WTC11 (cell line): Measurements from ENCODE around the gene MOB4. TPM values are rescaled to one million over a fixed set of nuclear protein-coding genes. Genes with fewer than 3 reads are reported as not detected.
"Not testable (repeated sequence)": the region's sequence is repeated elsewhere in the genome, so short reads cannot be mapped to it uniquely, and the experiment has no call there.

Experiments used
- ATAC-seq: fragments of 200-7000 bp; cut with Tn5 transposase; 2 replicates; pipeline ENCODE4 v1.10.0; 2021; ENCODE audit warnings: mild to moderate bottlenecking, moderate library complexity
- CTCF ChIA-PET: fragments of 300-600 bp; sonication (Branson Sonifier 250); formaldehyde crosslinking; loops from one replicate; lab custom pipeline; 2021; ENCODE audit warnings: antibody characterized with exemption; lab: Charles Lee
- POLR2A ChIA-PET: fragments of 350-600 bp; sonication (Branson Sonifier 250); formaldehyde crosslinking; loops from one replicate; lab custom pipeline; 2021; ENCODE audit warnings: antibody characterized with exemption; lab: Charles Lee
- DNase-seq: peaks from one replicate; pipeline ENCODE4 v3.0.0; 2021; ENCODE audit warnings: low spot score
- H3K27ac Mint-ChIP-seq: 2 replicates; pipeline ENCODE4 v1.8.0; 2021; ENCODE audit warnings: mixed read lengths
- H3K27me3 Mint-ChIP-seq: 2 replicates; pipeline ENCODE4 v1.8.0; 2021; ENCODE audit warnings: low read depth, mild to moderate bottlenecking, moderate library complexity, mixed read lengths
- H3K36me3 Mint-ChIP-seq: 2 replicates; pipeline ENCODE4 v1.8.0; 2021; ENCODE audit warnings: mixed read lengths
- H3K4me1 Mint-ChIP-seq: 2 replicates; pipeline ENCODE4 v1.8.0; 2022; ENCODE audit warnings: mixed read lengths
- H3K4me3 Mint-ChIP-seq: 2 replicates; pipeline ENCODE4 v1.8.0; 2021; ENCODE audit warnings: mild to moderate bottlenecking, moderate library complexity, mixed read lengths
- H3K9me3 Mint-ChIP-seq: 2 replicates; pipeline ENCODE4 v1.8.0; 2021; ENCODE audit warnings: mixed read lengths
- CBFB ChIP-seq: sonication (generic); formaldehyde crosslinking; IDR thresholded peaks from 2 replicates; pipeline ENCODE4 v1.8.1; 2022; ENCODE audit warnings: mild to moderate bottlenecking, low read depth, missing genetic modification reagents
- CDX4 ChIP-seq: fragments of 250-450 bp; sonication (Bioruptor Pico); IDR thresholded peaks from 2 replicates; pipeline ENCODE4 v1.9.0; 2021; ENCODE audit warnings: moderate library complexity, mild to moderate bottlenecking, inconsistent platforms, borderline replicate concordance
- E2F1 ChIP-seq: sonication (generic); formaldehyde crosslinking; IDR thresholded peaks from 2 replicates; pipeline ENCODE4 v1.8.0; 2022; ENCODE audit warnings: mild to moderate bottlenecking, missing genetic modification reagents
- FOXK1 ChIP-seq: sonication (generic); formaldehyde crosslinking; IDR thresholded peaks from 2 replicates; pipeline ENCODE4 v1.8.0; 2022; ENCODE audit warnings: mild to moderate bottlenecking, moderate library complexity, missing genetic modification reagents
- MAX ChIP-seq: sonication (generic); formaldehyde crosslinking; IDR thresholded peaks from 2 replicates; pipeline ENCODE4 v1.8.0; 2022; ENCODE audit warnings: mild to moderate bottlenecking, missing genetic modification reagents
- RORB ChIP-seq: fragments of 250-450 bp; sonication (Bioruptor Pico); IDR thresholded peaks from 2 replicates; pipeline ENCODE4 v1.9.0; 2021; ENCODE audit warnings: mild to moderate bottlenecking
- SOX15 ChIP-seq: fragments of 250-450 bp; sonication (Bioruptor Pico); IDR thresholded peaks from 2 replicates; pipeline ENCODE4 v1.9.0; 2021; ENCODE audit warnings: mild to moderate bottlenecking
- USF1 ChIP-seq: sonication (generic); formaldehyde crosslinking; IDR thresholded peaks from 2 replicates; pipeline ENCODE4 v1.8.0; 2022; ENCODE audit warnings: mild to moderate bottlenecking, missing genetic modification reagents
- USF2 ChIP-seq: sonication (generic); formaldehyde crosslinking; IDR thresholded peaks from 2 replicates; pipeline ENCODE4 v1.8.1; 2023; ENCODE audit warnings: mild to moderate bottlenecking, missing genetic modification reagents, moderate library complexity
- ZMAT4 ChIP-seq: fragments of 250-450 bp; sonication (Bioruptor Pico); IDR thresholded peaks from 2 replicates; pipeline ENCODE4 v1.9.0; 2021; ENCODE audit warnings: mild to moderate bottlenecking
- ZNF138 ChIP-seq: sonication (generic); formaldehyde crosslinking; conservative IDR thresholded peaks from 2 replicates; pipeline ENCODE4 v1.8.1; 2022; ENCODE audit warnings: mild to moderate bottlenecking, moderate library complexity, missing genetic modification reagents
- ZNF232 ChIP-seq: sonication (generic); formaldehyde crosslinking; IDR thresholded peaks from 2 replicates; pipeline ENCODE4 v1.8.0; 2022; ENCODE audit warnings: mild to moderate bottlenecking, missing genetic modification reagents
- ZNF671 ChIP-seq: fragments of 250-450 bp; sonication (Bioruptor Pico); IDR thresholded peaks from 2 replicates; pipeline ENCODE4 v1.8.0; 2021; ENCODE audit warnings: mild to moderate bottlenecking
- total RNA-seq: library from RNA; stranded (reverse); gene quantifications from 3 replicates; pipeline ENCODE4 v1.2.3, GENCODE V29; 2021

Gene MOB4
- total RNA-seq, 1 experiment from 2014 or later: 47.8 TPM

GRCh38 chr2:197577446-197577845 lies 61.6 kb downstream of the MOB4 start:
- ATAC-seq (peak; percentile 31), DNase-seq (no peak)
- Mint-ChIP-seq H3K27ac (no peak overlapping the region), H3K4me1 (peaks cover 4% of the 10 kb centered on the region), H3K27me3 (peaks cover 7% of the 10 kb centered on the region), H3K9me3 (peaks cover 29% of the 10 kb centered on the region), H3K36me3 (peaks cover 30% of the 10 kb centered on the region), H3K4me3 (no peak overlapping the region; the same call in none of the 2 replicates)
- ChIA-PET POLR2A (interaction anchor here (1.3 kb wide), 1 partner anchor 61 kb away, joined by 4 read pairs; the partner anchor contains the start of gene MOB4), CTCF (interaction anchor here (0.7 kb wide), 1 partner anchor 242 kb away, joined by 3 read pairs; no protein-coding TSS in a partner anchor)
- TF ChIP-seq FOXK1 (CRISPR knock-in tag) (no peak), CBFB (CRISPR knock-in tag) (no peak), ZNF232 (no peak), RORB (CRISPR knock-in tag) (no peak), SOX15 (CRISPR knock-in tag) (no peak), CDX4 (CRISPR knock-in tag) (no peak), ZMAT4 (CRISPR knock-in tag) (no peak), E2F1 (CRISPR knock-in tag) (no peak), MAX (no peak)

GRCh38 chr2:197578294-197578693 lies 62.4 kb downstream of the MOB4 start:
- H3K27ac Mint-ChIP-seq, CTCF ChIA-PET, H3K4me1 Mint-ChIP-seq, POLR2A ChIA-PET, H3K4me3 Mint-ChIP-seq, H3K27me3 Mint-ChIP-seq: not testable (repeated sequence)
- Mint-ChIP-seq H3K36me3 (peaks cover 22% of the 10 kb centered on the region), H3K9me3 (peaks cover 21% of the 10 kb centered on the region)
- ATAC-seq (peak; percentile 43), DNase-seq (peak; percentile 33)
- 0 out of 2 replicates have a peak, but pooled peaks have one; percentile 26 for TF ChIP-seq ZNF671 (CRISPR knock-in tag)
- TF ChIP-seq USF1 (CRISPR knock-in tag): peak; percentile 68
- peak; percentile 51 for TF ChIP-seq FOXK1 (CRISPR knock-in tag)
- peak; percentile 85 for TF ChIP-seq USF2 (CRISPR knock-in tag)

- ATAC-seq, H3K27ac Mint-ChIP-seq, DNase-seq, H3K4me3 Mint-ChIP-seq, CTCF ChIA-PET, H3K4me1 Mint-ChIP-seq, H3K9me3 Mint-ChIP-seq, POLR2A ChIA-PET, H3K27me3 Mint-ChIP-seq, H3K36me3 Mint-ChIP-seq: not testable (repeated sequence)
Measured at GRCh38 chr2:197580166-197580565, 64.3 kb downstream of the MOB4 start.

- peaks cover 15% of the 10 kb centered on the region for H3K9me3 Mint-ChIP-seq
- POLR2A ChIA-PET: interaction anchor here (0.7 kb wide), 1 partner anchor 16 kb away, joined by 4 read pairs; no protein-coding TSS in a partner anchor
- H3K4me3 Mint-ChIP-seq, H3K27me3 Mint-ChIP-seq, H3K27ac Mint-ChIP-seq, DNase-seq, CTCF ChIA-PET: not testable (repeated sequence)
- peaks cover 15% of the 10 kb centered on the region for H3K4me1 Mint-ChIP-seq
- H3K36me3 Mint-ChIP-seq: peaks cover 25% of the 10 kb centered on the region
- TF ChIP-seq USF2 (CRISPR knock-in tag) (peak; percentile 22; the same call in 1 of the 2 replicates), ZNF138 (CRISPR knock-in tag) (0 out of 2 replicates have a peak, but pooled peaks have one; percentile 13)
- peak; percentile 20 for ATAC-seq
Measured at GRCh38 chr2:197587255-197587654, 71.4 kb downstream of the MOB4 start.
